NCI-H1436 (cell line): ENCODE measurements around the gene ZNF526.

ENCODE experiments used
- DNase-seq: peaks from one replicate; lab custom pipeline; 2025; lab: John Stamatoyannopoulos, UW

Gene ZNF526

GRCh38 chr19:42196011-42197001 is 23.8 kb upstream of the ZNF526 start:
- no peak for DNase-seq

GRCh38 chr19:42197375-42197817 is 22.7 kb upstream of the ZNF526 start:
- no peak for DNase-seq

GRCh38 chr19:42198676-42199439 is 21.3 kb upstream of the ZNF526 start:
- DNase-seq = no peak

GRCh38 chr19:42199440-42200115 is 20.5 kb upstream of the ZNF526 start:
- DNase-seq = no peak

GRCh38 chr19:42200116-42200715 is 19.9 kb upstream of the ZNF526 start:
- DNase-seq = no peak

GRCh38 chr19:42201489-42202289 is 18.4 kb upstream of the ZNF526 start:
- DNase-seq = no peak

GRCh38 chr19:42202290-42202880 is 17.7 kb upstream of the ZNF526 start:
- DNase-seq = no peak

GRCh38 chr19:42203700-42204099 is 16.4 kb upstream of the ZNF526 start:
- DNase-seq = no peak

- no peak for DNase-seq
Measured at GRCh38 chr19:42204664-42205063, 15.4 kb upstream of the ZNF526 start.

- DNase-seq = no peak
Measured at GRCh38 chr19:42206871-42207755, 13.0 kb upstream of the ZNF526 start.

- DNase-seq = no peak
Measured at GRCh38 chr19:42207767-42208271, 12.3 kb upstream of the ZNF526 start.

- no peak for DNase-seq
Measured at GRCh38 chr19:42208612-42209011, 11.5 kb upstream of the ZNF526 start.

- DNase-seq = no peak
Measured at GRCh38 chr19:42212886-42213285, 7.2 kb upstream of the ZNF526 start.

- no peak for DNase-seq
Measured at GRCh38 chr19:42214810-42215485, 5.2 kb upstream of the ZNF526 start.

GRCh38 chr19:42216653-42217519 is 3.2 kb upstream of the ZNF526 start:
- no peak for DNase-seq

GRCh38 chr19:42217520-42218437 is 2.3 kb upstream of the ZNF526 start, which contains the start of gene DEDD2:
TSS of gene DEDD2 (minus strand) at chr19:42217677. CDS start at chr19:42217007, 670 bp downstream.
- peak; percentile 95 for DNase-seq

GRCh38 chr19:42220751-42221097 is 612 bp downstream of the ZNF526 start:
- no peak for DNase-seq
